Left ventricle myocardium superior (tissue), 1 donor: Measurements from ENCODE around the gene PPM1M. TPM values are rescaled to one million over a fixed set of nuclear protein-coding genes. Genes with fewer than 3 reads are reported as not detected.

ENCODE experiments used
- ATAC-seq: fragments of 200-7000 bp; cut with Tn5 transposase; one replicate; pipeline ENCODE4 v1.9.1; 2020; ENCODE audit warnings: mild to moderate bottlenecking, moderate library complexity
- DNase-seq: peaks from one replicate; pipeline ENCODE4 v3.0.0-alpha.2; 2020
- intact Hi-C: fragments of 100-400 bp; cut with micrococcal nuclease; formaldehyde crosslinking; loops from one replicate; pipeline ENCODE4 v1.11.0; 2022
- total RNA-seq: library from RNA; stranded (reverse); fragmentation: NEBNext Ultra II Directional; extraction: Animal tissue kit (Norgen Biotek cat#: 25700); gene quantifications from one replicate; pipeline ENCODE4 v1.2.1, GENCODE V29; 2021
- donor health status: DM: no; HTN: yes; CAD: no; lungs with severe emphysema.

PPM1M gene
- total RNA-seq, 1 donor from 2014 or later = 9.0 TPM

GRCh38 chr3:52228266-52228665 is 17.3 kb upstream of the PPM1M start:
- intact Hi-C loops = no loop called here
- ATAC-seq = no peak
- no peak for DNase-seq

- intact Hi-C loops = no loop called here
- DNase-seq (no peak), ATAC-seq (no peak)
Observed at GRCh38 chr3:52228751-52229291, 16.7 kb upstream of the PPM1M start.

GRCh38 chr3:52229656-52230055 is 15.9 kb upstream of the PPM1M start:
- no peak for DNase-seq
- ATAC-seq = no peak
- intact Hi-C loops = no loop called here

GRCh38 chr3:52230461-52230860 is 15.1 kb upstream of the PPM1M start:
- no peak for DNase-seq
- ATAC-seq = no peak
- intact Hi-C loops = no loop called here

- no peak for ATAC-seq
- DNase-seq = no peak
- intact Hi-C loops = no loop called here
Observed at GRCh38 chr3:52230889-52231499, 14.6 kb upstream of the PPM1M start.

- peak; percentile 87 for DNase-seq
- ATAC-seq = peak; percentile 6
- intact Hi-C loops = no loop called here
Observed at GRCh38 chr3:52231502-52232278, 13.9 kb upstream of the PPM1M start.

- ATAC-seq = no peak
- no peak for DNase-seq
- intact Hi-C loops = no loop called here
Observed at GRCh38 chr3:52232279-52233107, 13.1 kb upstream of the PPM1M start.

- intact Hi-C loops = no loop called here
- no peak for ATAC-seq
- DNase-seq = no peak
Observed at GRCh38 chr3:52233108-52233591, 12.4 kb upstream of the PPM1M start.

GRCh38 chr3:52233968-52234367 is 11.6 kb upstream of the PPM1M start:
- DNase-seq (peak; percentile 81), ATAC-seq (peak; percentile 41)
- intact Hi-C loops = no loop called here

- DNase-seq (peak; percentile 74), ATAC-seq (peak; percentile 49)
- intact Hi-C loops = no loop called here
Observed at GRCh38 chr3:52234516-52235447, 10.8 kb upstream of the PPM1M start.

- DNase-seq (peak; percentile 31), ATAC-seq (peak; percentile 5)
- intact Hi-C loops = no loop called here
Observed at GRCh38 chr3:52236424-52236886, 9.1 kb upstream of the PPM1M start.

GRCh38 chr3:52237006-52237656 is 8.4 kb upstream of the PPM1M start:
- ATAC-seq (no peak), DNase-seq (peak; percentile 23)
- intact Hi-C loops = no loop called here

- intact Hi-C loops = no loop called here
- ATAC-seq (peak; percentile 60), DNase-seq (peak; percentile 91)
Observed at GRCh38 chr3:52237657-52238172, 7.8 kb upstream of the PPM1M start.

- intact Hi-C loops = no loop called here
- DNase-seq = no peak
- no peak for ATAC-seq
Observed at GRCh38 chr3:52238193-52238760, 7.3 kb upstream of the PPM1M start.

GRCh38 chr3:52238761-52239701 is 6.5 kb upstream of the PPM1M start, which contains the start of gene TWF2:
TSS of gene TWF2 (minus strand) at chr3:52239158. CDS start at chr3:52239016, 142 bp downstream.
- ATAC-seq = peak; percentile 79
- peak; percentile 90 for DNase-seq
- intact Hi-C loops = no loop called here
